Mucosa of stomach (tissue), 1 donor: ENCODE measurements around the gene TRAPPC2L.

Experiments
- H3K27me3 ChIP-seq: one replicate; pipeline ENCODE4 v1.7.0; 2013; ENCODE audit warnings: mild to moderate bottlenecking, low read length; ENCODE audit not compliant: control insufficient read depth, insufficient read depth
- H3K36me3 ChIP-seq: one replicate; pipeline ENCODE4 v1.7.0; 2013; ENCODE audit warnings: low read length; ENCODE audit not compliant: control insufficient read depth, insufficient read depth
- H3K4me1 ChIP-seq: one replicate; pipeline ENCODE4 v1.7.0; 2013; ENCODE audit warnings: mild to moderate bottlenecking, low read length; ENCODE audit not compliant: control insufficient read depth, insufficient read depth
- H3K4me3 ChIP-seq: one replicate; pipeline ENCODE4 v1.7.0; 2013; ENCODE audit warnings: low read length
- H3K9ac ChIP-seq: one replicate; pipeline ENCODE4 v1.7.0; 2013; ENCODE audit warnings: mild to moderate bottlenecking, low read length, moderate library complexity
- H3K9me3 ChIP-seq: one replicate; pipeline ENCODE4 v1.7.0; 2013; ENCODE audit warnings: mild to moderate bottlenecking, low read length, moderate library complexity; ENCODE audit not compliant: control insufficient read depth
- donor health status: Pancreatic carcinoma.

The TRAPPC2L gene

GRCh38 chr16:88896238-88897070, 39.5 kb downstream of the TRAPPC2L start:
- Histone ChIP-seq H3K9me3 (no peaks in the 10 kb centered on the region), H3K27me3 (no peaks in the 10 kb centered on the region), H3K9ac (no peak overlapping the region), H3K4me3 (no peak overlapping the region), H3K4me1 (no peaks in the 10 kb centered on the region), H3K36me3 (no peaks in the 10 kb centered on the region)

DNA sequence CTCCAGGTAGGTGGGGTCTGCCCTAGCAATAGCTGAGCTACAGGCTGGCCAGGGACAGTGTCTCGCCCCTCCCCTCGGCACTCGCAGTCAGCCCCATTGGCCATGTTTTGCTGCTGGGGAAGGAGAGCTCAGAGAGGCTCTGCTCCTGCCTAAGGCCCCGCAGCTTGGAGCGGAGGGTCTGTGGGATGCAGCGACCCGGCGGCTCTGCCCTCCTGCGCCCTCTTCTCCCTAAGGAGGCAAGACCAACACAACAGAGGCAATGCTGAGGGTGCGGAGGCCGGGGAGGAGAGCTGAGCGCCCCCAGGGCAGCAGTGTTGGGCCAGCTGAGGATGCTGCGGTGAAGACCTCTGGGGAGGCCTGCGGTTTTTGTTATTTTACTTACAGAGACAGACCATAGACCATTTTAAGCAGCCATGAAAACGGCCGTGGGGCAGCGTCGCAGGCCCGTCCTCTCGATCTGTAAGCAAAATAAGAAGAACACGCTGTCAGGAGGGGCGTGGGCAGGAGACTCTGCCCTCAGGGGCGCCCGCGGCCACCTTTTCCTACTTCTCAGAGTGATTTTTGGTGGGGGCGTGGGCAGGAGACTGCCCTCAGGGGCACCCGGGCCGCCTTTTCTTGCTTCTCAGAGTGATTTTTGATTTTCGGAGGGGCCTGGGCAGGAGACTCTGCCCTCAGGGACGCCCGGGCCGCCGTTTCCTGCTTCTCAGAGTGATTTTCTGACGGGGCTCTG, 40.9 kb downstream of the TRAPPC2L start:
- no peak overlapping the region for H3K9ac ChIP-seq
- no peaks in the 10 kb centered on the region for H3K27me3 ChIP-seq
- no peaks in the 10 kb centered on the region for H3K9me3 ChIP-seq
- no peak overlapping the region for H3K4me3 ChIP-seq
- H3K4me1 ChIP-seq = no peaks in the 10 kb centered on the region
- no peaks in the 10 kb centered on the region for H3K36me3 ChIP-seq

DNA sequence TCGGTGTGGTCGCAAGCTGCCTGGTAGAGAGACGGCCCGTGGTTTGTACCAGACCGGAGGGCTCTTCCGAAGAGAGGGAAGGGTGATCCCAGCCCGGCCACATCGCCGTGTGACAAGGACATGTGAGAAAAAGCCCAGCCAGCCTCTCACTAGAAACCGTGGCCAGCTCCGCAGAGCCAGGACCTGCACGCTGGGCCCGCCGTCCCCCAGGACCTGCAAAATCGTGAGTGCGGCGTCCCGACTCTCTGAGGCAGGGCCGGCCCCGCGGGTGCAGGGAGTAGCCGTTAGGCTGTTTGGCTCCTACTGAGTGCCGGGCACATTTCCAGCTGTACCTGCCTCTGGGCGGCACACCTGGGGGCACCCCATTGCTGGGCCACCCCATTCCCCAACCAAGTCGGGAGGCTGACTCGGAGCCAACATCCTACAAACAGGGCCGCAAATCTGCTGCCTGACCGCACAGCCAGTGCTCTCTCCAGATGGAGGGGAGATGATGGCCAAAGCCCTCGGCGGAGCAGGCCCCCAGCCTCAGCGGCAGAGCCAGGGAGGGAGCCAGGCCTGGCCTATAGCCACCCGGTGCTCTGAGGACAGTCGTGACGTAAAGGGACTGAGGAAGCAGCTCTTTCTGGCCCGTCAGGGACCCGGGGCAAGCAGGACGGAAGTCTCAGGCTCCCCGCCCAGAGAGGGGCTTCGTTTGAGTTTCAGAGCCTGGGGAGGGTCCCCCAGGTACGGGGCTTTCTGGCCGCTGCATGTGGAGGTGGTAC, 43.2 kb downstream of the TRAPPC2L start:
- H3K9ac ChIP-seq = no peak overlapping the region
- no peaks in the 10 kb centered on the region for H3K27me3 ChIP-seq
- H3K9me3 ChIP-seq = no peaks in the 10 kb centered on the region
- H3K36me3 ChIP-seq = no peaks in the 10 kb centered on the region
- H3K4me3 ChIP-seq = no peak overlapping the region
- no peaks in the 10 kb centered on the region for H3K4me1 ChIP-seq

- Histone ChIP-seq H3K4me1 (no peaks in the 10 kb centered on the region), H3K4me3 (no peak overlapping the region), H3K27me3 (no peaks in the 10 kb centered on the region), H3K36me3 (no peaks in the 10 kb centered on the region), H3K9ac (no peak overlapping the region), H3K9me3 (no peaks in the 10 kb centered on the region)
Observed at GRCh38 chr16:88900662-88901052, 43.7 kb downstream of the TRAPPC2L start.

DNA sequence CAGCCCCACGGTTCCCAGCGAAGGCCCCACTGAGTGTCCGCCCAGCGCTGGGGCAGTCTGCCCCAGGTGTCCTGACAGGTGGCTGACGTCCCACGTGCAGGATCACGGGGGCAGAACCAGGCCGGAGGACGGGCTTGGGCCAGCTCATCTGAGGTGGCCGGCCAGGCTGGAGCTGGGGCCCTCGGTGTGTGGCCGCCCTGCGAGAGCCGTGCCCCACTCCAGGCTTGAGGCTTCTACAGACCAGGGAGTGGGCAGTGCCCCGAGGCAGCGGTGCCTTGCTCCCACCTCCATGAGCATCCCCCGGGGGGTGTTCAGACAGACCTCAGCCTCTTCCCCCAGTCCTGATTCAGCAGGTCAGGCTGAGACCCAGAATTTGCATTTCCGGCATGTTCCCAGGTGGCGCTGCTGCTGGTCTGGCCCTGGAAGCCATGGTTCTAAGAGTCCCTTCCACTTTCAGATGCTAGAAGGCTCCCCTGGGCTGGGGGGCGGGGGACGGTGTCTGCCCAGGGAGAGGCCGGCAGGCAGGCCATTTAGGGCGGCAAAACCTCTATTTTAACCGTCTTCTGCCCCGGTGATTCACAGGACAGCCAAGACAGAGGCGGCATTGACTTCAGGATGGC, 44.9 kb downstream of the TRAPPC2L start:
- no peaks in the 10 kb centered on the region for H3K36me3 ChIP-seq
- H3K4me3 ChIP-seq = no peak overlapping the region
- no peaks in the 10 kb centered on the region for H3K27me3 ChIP-seq
- no peak overlapping the region for H3K9ac ChIP-seq
- H3K9me3 ChIP-seq = no peaks in the 10 kb centered on the region
- no peaks in the 10 kb centered on the region for H3K4me1 ChIP-seq

- H3K9ac ChIP-seq = no peak overlapping the region
- H3K4me3 ChIP-seq = no peak overlapping the region
- no peaks in the 10 kb centered on the region for H3K4me1 ChIP-seq
- no peaks in the 10 kb centered on the region for H3K27me3 ChIP-seq
- no peaks in the 10 kb centered on the region for H3K36me3 ChIP-seq
- H3K9me3 ChIP-seq = no peaks in the 10 kb centered on the region
Observed at GRCh38 chr16:88902744-88903143, 45.8 kb downstream of the TRAPPC2L start.

- Histone ChIP-seq H3K9ac (no peak overlapping the region), H3K4me1 (no peaks in the 10 kb centered on the region), H3K4me3 (no peak overlapping the region), H3K27me3 (no peaks in the 10 kb centered on the region), H3K36me3 (no peaks in the 10 kb centered on the region), H3K9me3 (no peaks in the 10 kb centered on the region)
Observed at GRCh38 chr16:88903267-88903666, 46.3 kb downstream of the TRAPPC2L start.

DNA sequence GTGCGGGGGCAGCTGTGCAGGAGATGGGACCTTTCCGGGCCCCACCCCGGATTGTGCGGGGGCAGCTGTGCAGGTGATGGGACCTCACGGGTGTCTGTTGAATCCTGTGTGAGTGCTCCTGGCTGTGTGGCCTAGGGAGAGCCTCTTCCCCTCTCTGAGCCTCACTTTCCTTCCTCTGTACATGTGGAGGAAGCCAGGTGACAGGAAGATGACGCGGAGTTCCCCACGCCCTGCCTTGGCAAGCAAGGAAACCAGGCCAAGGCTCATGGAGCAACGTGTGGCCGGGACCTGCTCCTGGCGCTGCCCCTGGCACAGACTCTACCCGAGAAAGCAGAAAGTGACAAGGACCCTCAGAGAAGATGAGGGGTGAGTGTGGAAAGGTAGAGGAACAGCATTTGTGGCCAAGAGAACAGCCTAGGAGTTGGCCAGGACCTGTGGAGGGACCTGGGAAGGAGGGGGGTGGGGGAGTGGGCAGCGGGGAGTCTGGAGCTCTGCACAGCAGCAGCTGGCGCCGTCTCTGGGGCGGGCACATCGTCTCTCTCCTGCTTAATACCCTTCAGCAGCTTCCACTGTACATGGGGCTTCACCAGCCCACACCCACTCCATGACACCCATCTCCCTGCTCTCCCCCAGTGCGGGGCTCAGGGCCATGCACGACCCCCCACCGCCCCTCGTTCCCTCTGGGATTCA, 47.9 kb downstream of the TRAPPC2L start:
- H3K4me1 ChIP-seq = no peaks in the 10 kb centered on the region
- H3K27me3 ChIP-seq = no peaks in the 10 kb centered on the region
- H3K9ac ChIP-seq = no peak overlapping the region
- H3K4me3 ChIP-seq = no peak overlapping the region
- H3K36me3 ChIP-seq = no peaks in the 10 kb centered on the region
- H3K9me3 ChIP-seq = no peaks in the 10 kb centered on the region

- no peaks in the 10 kb centered on the region for H3K4me1 ChIP-seq
- H3K27me3 ChIP-seq = no peaks in the 10 kb centered on the region
- no peaks in the 10 kb centered on the region for H3K9me3 ChIP-seq
- no peak overlapping the region for H3K9ac ChIP-seq
- no peaks in the 10 kb centered on the region for H3K36me3 ChIP-seq
- no peak overlapping the region for H3K4me3 ChIP-seq
Observed at GRCh38 chr16:88905563-88905962, 48.6 kb downstream of the TRAPPC2L start.

GRCh38 chr16:88906020-88906419, 49.1 kb downstream of the TRAPPC2L start:
- Histone ChIP-seq H3K36me3 (no peaks in the 10 kb centered on the region), H3K9me3 (no peaks in the 10 kb centered on the region), H3K4me1 (no peaks in the 10 kb centered on the region), H3K27me3 (no peaks in the 10 kb centered on the region), H3K9ac (no peak overlapping the region), H3K4me3 (no peak overlapping the region)

GRCh38 chr16:88906535-88907105, 49.7 kb downstream of the TRAPPC2L start:
- no peaks in the 10 kb centered on the region for H3K27me3 ChIP-seq
- no peak overlapping the region for H3K4me3 ChIP-seq
- no peaks in the 10 kb centered on the region for H3K9me3 ChIP-seq
- H3K4me1 ChIP-seq = no peaks in the 10 kb centered on the region
- no peak overlapping the region for H3K9ac ChIP-seq
- H3K36me3 ChIP-seq = no peaks in the 10 kb centered on the region
